ENCODE results near the gene SLC7A1. TPM values are rescaled to one million over a fixed set of nuclear protein-coding genes. Genes with fewer than 3 reads are reported as not detected.

Gene SLC7A1
- total RNA-seq, 2 experiments from 2014 or later = 11.3 to 12.3 TPM

DNA sequence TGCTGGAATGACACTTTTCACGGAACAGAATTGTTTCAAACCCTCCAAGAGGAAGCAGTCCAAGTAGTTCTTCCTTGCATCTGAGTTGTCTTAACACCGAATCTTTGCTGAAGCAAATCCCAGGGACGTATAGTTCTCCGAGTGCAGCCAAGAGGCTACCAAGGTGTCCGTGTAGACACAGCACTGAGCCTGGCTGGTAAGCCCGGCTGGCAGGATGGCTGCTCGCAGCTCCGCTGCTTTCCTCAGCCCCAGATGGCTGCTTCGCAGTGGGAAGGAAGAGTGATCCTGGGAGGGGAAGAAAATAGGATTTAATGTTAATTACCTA lies 105.0 kb downstream of the SLC7A1 start:
- ChIA-PET POLR2A (no interaction called here), CTCF (interaction anchor here (1.2 kb wide), 1 partner anchor 18 kb away, joined by 5 read pairs; no protein-coding TSS in a partner anchor)
- no peak overlapping the region for H3K27ac ChIP-seq (ENCODE audit: low read depth in 1 of 2, low read length in 2 of 2)
- intact Hi-C loops (cut with DNase I, micrococcal nuclease) = no loop called here
- Mint-ChIP-seq H3K9me3 (no peaks in the 10 kb centered on the region), H3K4me1 (ENCODE audit: low read depth) (no peaks in the 10 kb centered on the region), H3K27ac (no peak overlapping the region), H3K36me3 (ENCODE audit: low read depth) (no peaks in the 10 kb centered on the region), H3K4me3 (no peak overlapping the region), H3K27me3 (peaks cover 37% of the 10 kb centered on the region)
- no peaks in the 10 kb centered on the region for H3K9me3 ChIP-seq (ENCODE audit: control insufficient read depth in 1 of 2, insufficient read depth in 1 of 2, low read length in 2 of 2)
- no peaks in the 10 kb centered on the region for H3K4me1 ChIP-seq (ENCODE audit: insufficient read depth, low read length)
- H3K27me3 ChIP-seq (ENCODE audit: control insufficient read depth in 1 of 2, insufficient read depth in 2 of 2, low read length in 2 of 2) = no peaks in the 10 kb centered on the region
- H3K36me3 ChIP-seq (ENCODE audit: insufficient read depth, low read length) = no peaks in the 10 kb centered on the region
- H3K4me3 ChIP-seq (ENCODE audit: low read length) = no peak overlapping the region
- TF ChIP-seq CTCF (IDR thresholded peaks at IDR 0.05) = no peak
- DNase-seq = no peak
- no peak for ATAC-seq (ENCODE audit: poor library complexity)

- Mint-ChIP-seq H3K36me3 (ENCODE audit: low read depth) (no peaks in the 10 kb centered on the region), H3K9me3 (no peaks in the 10 kb centered on the region), H3K27me3 (peaks cover 36% of the 10 kb centered on the region), H3K27ac (no peak overlapping the region), H3K4me1 (ENCODE audit: low read depth) (no peaks in the 10 kb centered on the region), H3K4me3 (no peak overlapping the region)
- H3K4me3 ChIP-seq (ENCODE audit: low read length) = no peak overlapping the region
- ATAC-seq (ENCODE audit: poor library complexity) (no peak), DNase-seq (no peak)
- TF ChIP-seq CTCF (IDR thresholded peaks at IDR 0.05) = no peak
- H3K4me1 ChIP-seq (ENCODE audit: insufficient read depth, low read length) = no peaks in the 10 kb centered on the region
- H3K27ac ChIP-seq (ENCODE audit: low read depth in 1 of 2, low read length in 2 of 2) = no peak overlapping the region
- H3K27me3 ChIP-seq (ENCODE audit: control insufficient read depth in 1 of 2, insufficient read depth in 2 of 2, low read length in 2 of 2) = no peaks in the 10 kb centered on the region
- ChIA-PET CTCF (interaction anchor here (1.2 kb wide), 1 partner anchor 18 kb away, joined by 5 read pairs; no protein-coding TSS in a partner anchor), POLR2A (no interaction called here)
- H3K36me3 ChIP-seq (ENCODE audit: insufficient read depth, low read length) = no peaks in the 10 kb centered on the region
- intact Hi-C loops (cut with DNase I, micrococcal nuclease) = no loop called here
- no peaks in the 10 kb centered on the region for H3K9me3 ChIP-seq (ENCODE audit: control insufficient read depth in 1 of 2, insufficient read depth in 1 of 2, low read length in 2 of 2)
Observed at GRCh38 chr13:29489650-29490560, 105.6 kb downstream of the SLC7A1 start.

- H3K4me3 ChIP-seq (ENCODE audit: low read length) = no peak overlapping the region
- TF ChIP-seq CTCF (IDR thresholded peaks at IDR 0.05) = no peak
- no peak overlapping the region for H3K27ac Mint-ChIP-seq
- ChIA-PET CTCF (no interaction called here), POLR2A (no interaction called here)
- H3K36me3 Mint-ChIP-seq (ENCODE audit: low read depth) = no peaks in the 10 kb centered on the region
- no peaks in the 10 kb centered on the region for H3K36me3 ChIP-seq (ENCODE audit: insufficient read depth, low read length)
- ATAC-seq (ENCODE audit: poor library complexity) (no peak), DNase-seq (no peak)
- H3K27me3 ChIP-seq (ENCODE audit: control insufficient read depth in 1 of 2, insufficient read depth in 2 of 2, low read length in 2 of 2) = no peaks in the 10 kb centered on the region
- no peaks in the 10 kb centered on the region for H3K4me1 Mint-ChIP-seq (ENCODE audit: low read depth)
- no peak overlapping the region for H3K27ac ChIP-seq (ENCODE audit: low read depth in 1 of 2, low read length in 2 of 2)
- intact Hi-C loops (cut with DNase I, micrococcal nuclease) = no loop called here
- H3K4me3 Mint-ChIP-seq = no peak overlapping the region
- no peaks in the 10 kb centered on the region for H3K9me3 Mint-ChIP-seq
- peaks cover 24% of the 10 kb centered on the region for H3K27me3 Mint-ChIP-seq
- no peaks in the 10 kb centered on the region for H3K4me1 ChIP-seq (ENCODE audit: insufficient read depth, low read length)
- no peaks in the 10 kb centered on the region for H3K9me3 ChIP-seq (ENCODE audit: control insufficient read depth in 1 of 2, insufficient read depth in 1 of 2, low read length in 2 of 2)
Observed at GRCh38 chr13:29487466-29488454, 107.7 kb downstream of the SLC7A1 start.

All from CD4-positive, alpha-beta T cell (primary cell).